ENCODE data around the gene RNF220. TPM values are rescaled to one million over a fixed set of nuclear protein-coding genes. Genes with fewer than 3 reads are reported as not detected.

The RNF220 gene
- total RNA-seq, 1 experiment from 2014 or later, result 128 TPM

GRCh38 chr1:44571712-44572571, 166.9 kb downstream of the RNF220 start:
- Mint-ChIP-seq H3K27me3 (ENCODE audit: low read depth) (peaks cover 3% of the 10 kb centered on the region; the same call in 1 of the 2 replicates), H3K9me3 (no peaks in the 10 kb centered on the region), H3K4me1 (peaks cover 22% of the 10 kb centered on the region), H3K4me3 (no peak overlapping the region), H3K36me3 (no peaks in the 10 kb centered on the region), H3K27ac (no peak overlapping the region)
- TF ChIP-seq MYBL2 (CRISPR knock-in tag; IDR thresholded peaks at IDR 0.05), result no peak
- TF ChIP-seq, protein P1, sequence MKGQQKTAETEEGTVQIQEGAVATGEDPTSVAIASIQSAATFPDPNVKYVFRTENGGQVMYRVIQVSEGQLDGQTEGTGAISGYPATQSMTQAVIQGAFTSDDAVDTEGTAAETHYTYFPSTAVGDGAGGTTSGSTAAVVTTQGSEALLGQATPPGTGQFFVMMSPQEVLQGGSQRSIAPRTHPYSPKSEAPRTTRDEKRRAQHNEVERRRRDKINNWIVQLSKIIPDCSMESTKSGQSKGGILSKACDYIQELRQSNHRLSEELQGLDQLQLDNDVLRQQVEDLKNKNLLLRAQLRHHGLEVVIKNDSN (CRISPR knock-in tag; IDR thresholded peaks at IDR 0.05), result peak; percentile 19; the same call in 1 of the 2 replicates
- TF ChIP-seq, protein P2, sequence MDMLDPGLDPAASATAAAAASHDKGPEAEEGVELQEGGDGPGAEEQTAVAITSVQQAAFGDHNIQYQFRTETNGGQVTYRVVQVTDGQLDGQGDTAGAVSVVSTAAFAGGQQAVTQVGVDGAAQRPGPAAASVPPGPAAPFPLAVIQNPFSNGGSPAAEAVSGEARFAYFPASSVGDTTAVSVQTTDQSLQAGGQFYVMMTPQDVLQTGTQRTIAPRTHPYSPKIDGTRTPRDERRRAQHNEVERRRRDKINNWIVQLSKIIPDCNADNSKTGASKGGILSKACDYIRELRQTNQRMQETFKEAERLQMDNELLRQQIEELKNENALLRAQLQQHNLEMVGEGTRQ (CRISPR knock-in tag; IDR thresholded peaks at IDR 0.05), result peak; percentile 61
- ChIA-PET POLR2A (no interaction called here), CTCF (interaction anchor here (0.6 to 3.8 kb wide), 43 partner anchors 9 to 367 kb away, joined by 3 to 29 read pairs (median 4); no protein-coding TSS in a partner anchor)
- ATAC-seq (peak; percentile 46), DNase-seq (ENCODE audit: low spot score) (no peak)

DNA sequence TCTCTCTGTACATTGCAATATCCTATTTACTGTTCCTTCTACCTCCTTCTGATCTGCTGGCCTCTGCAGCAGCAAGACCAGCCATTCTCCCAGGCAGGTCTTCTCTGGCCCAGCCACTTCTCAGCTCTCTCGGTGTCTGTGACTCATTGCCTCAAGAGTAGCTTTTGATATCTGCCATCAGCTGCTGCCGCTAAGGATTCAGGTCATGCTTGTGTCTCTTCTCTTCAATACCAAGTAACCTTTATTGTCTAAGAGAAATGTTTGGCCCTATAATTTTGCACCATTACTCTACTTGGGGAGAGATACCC, 167.5 kb downstream of the RNF220 start:
- ChIA-PET POLR2A (no interaction called here), CTCF (interaction anchor here (0.6 to 3.8 kb wide), 40 partner anchors 8 to 366 kb away, joined by 3 to 29 read pairs (median 4); no protein-coding TSS in a partner anchor)
- no peaks in the 10 kb centered on the region for H3K36me3 Mint-ChIP-seq
- H3K27ac Mint-ChIP-seq, result no peak overlapping the region
- no peak for ATAC-seq
- H3K4me3 Mint-ChIP-seq, result no peak overlapping the region
- no peak for DNase-seq (ENCODE audit: low spot score)
- TF ChIP-seq, protein P3, sequence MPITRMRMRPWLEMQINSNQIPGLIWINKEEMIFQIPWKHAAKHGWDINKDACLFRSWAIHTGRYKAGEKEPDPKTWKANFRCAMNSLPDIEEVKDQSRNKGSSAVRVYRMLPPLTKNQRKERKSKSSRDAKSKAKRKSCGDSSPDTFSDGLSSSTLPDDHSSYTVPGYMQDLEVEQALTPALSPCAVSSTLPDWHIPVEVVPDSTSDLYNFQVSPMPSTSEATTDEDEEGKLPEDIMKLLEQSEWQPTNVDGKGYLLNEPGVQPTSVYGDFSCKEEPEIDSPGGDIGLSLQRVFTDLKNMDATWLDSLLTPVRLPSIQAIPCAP (CRISPR knock-in tag; IDR thresholded peaks at IDR 0.05), result no peak
- no peak for TF ChIP-seq RELA (CRISPR knock-in tag; IDR thresholded peaks at IDR 0.05; ENCODE audit: borderline replicate concordance)
- TF ChIP-seq ATF1 (CRISPR knock-in tag; IDR thresholded peaks at IDR 0.05), result no peak
- TF ChIP-seq TCF7 (CRISPR knock-in tag; IDR thresholded peaks at IDR 0.05; ENCODE audit: low read depth), result no peak
- TF ChIP-seq MLX (CRISPR knock-in tag; IDR thresholded peaks at IDR 0.05), result no peak
- TF ChIP-seq, protein P4, sequence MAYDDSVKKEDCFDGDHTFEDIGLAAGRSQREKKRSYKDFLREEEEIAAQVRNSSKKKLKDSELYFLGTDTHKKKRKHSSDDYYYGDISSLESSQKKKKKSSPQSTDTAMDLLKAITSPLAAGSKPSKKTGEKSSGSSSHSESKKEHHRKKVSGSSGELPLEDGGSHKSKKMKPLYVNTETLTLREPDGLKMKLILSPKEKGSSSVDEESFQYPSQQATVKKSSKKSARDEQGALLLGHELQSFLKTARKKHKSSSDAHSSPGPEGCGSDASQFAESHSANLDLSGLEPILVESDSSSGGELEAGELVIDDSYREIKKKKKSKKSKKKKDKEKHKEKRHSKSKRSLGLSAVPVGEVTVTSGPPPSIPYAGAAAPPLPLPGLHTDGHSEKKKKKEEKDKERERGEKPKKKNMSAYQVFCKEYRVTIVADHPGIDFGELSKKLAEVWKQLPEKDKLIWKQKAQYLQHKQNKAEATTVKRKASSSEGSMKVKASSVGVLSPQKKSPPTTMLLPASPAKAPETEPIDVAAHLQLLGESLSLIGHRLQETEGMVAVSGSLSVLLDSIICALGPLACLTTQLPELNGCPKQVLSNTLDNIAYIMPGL (CRISPR knock-in tag; IDR thresholded peaks at IDR 0.05), result no peak
- TF ChIP-seq NR1H2 (CRISPR knock-in tag; IDR thresholded peaks at IDR 0.05), result no peak
- no peak for TF ChIP-seq ZNF317 (CRISPR knock-in tag; IDR thresholded peaks at IDR 0.05; ENCODE audit: borderline replicate concordance, low read depth)
- no peak for TF ChIP-seq GTF2I (CRISPR knock-in tag; conservative IDR thresholded peaks at IDR 0.05)
- peaks cover 27% of the 10 kb centered on the region for H3K4me1 Mint-ChIP-seq
- no peaks in the 10 kb centered on the region for H3K27me3 Mint-ChIP-seq (ENCODE audit: low read depth)
- H3K9me3 Mint-ChIP-seq, result no peaks in the 10 kb centered on the region

GRCh38 chr1:44575396-44575795, 170.3 kb downstream of the RNF220 start:
- no peaks in the 10 kb centered on the region for H3K36me3 Mint-ChIP-seq
- DNase-seq (ENCODE audit: low spot score) (no peak), ATAC-seq (no peak)
- no peaks in the 10 kb centered on the region for H3K9me3 Mint-ChIP-seq
- no peak overlapping the region for H3K4me3 Mint-ChIP-seq
- peaks cover 27% of the 10 kb centered on the region for H3K4me1 Mint-ChIP-seq
- H3K27ac Mint-ChIP-seq, result no peak overlapping the region
- H3K27me3 Mint-ChIP-seq (ENCODE audit: low read depth), result no peaks in the 10 kb centered on the region
- CTCF ChIA-PET, result interaction anchor here (2.8 kb wide), 1 partner anchor 17 kb away, joined by 12 read pairs; no protein-coding TSS in a partner anchor
- TF ChIP-seq, protein P5, sequence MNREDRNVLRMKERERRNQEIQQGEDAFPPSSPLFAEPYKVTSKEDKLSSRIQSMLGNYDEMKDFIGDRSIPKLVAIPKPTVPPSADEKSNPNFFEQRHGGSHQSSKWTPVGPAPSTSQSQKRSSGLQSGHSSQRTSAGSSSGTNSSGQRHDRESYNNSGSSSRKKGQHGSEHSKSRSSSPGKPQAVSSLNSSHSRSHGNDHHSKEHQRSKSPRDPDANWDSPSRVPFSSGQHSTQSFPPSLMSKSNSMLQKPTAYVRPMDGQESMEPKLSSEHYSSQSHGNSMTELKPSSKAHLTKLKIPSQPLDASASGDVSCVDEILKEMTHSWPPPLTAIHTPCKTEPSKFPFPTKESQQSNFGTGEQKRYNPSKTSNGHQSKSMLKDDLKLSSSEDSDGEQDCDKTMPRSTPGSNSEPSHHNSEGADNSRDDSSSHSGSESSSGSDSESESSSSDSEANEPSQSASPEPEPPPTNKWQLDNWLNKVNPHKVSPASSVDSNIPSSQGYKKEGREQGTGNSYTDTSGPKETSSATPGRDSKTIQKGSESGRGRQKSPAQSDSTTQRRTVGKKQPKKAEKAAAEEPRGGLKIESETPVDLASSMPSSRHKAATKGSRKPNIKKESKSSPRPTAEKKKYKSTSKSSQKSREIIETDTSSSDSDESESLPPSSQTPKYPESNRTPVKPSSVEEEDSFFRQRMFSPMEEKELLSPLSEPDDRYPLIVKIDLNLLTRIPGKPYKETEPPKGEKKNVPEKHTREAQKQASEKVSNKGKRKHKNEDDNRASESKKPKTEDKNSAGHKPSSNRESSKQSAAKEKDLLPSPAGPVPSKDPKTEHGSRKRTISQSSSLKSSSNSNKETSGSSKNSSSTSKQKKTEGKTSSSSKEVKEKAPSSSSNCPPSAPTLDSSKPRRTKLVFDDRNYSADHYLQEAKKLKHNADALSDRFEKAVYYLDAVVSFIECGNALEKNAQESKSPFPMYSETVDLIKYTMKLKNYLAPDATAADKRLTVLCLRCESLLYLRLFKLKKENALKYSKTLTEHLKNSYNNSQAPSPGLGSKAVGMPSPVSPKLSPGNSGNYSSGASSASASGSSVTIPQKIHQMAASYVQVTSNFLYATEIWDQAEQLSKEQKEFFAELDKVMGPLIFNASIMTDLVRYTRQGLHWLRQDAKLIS (CRISPR knock-in tag; IDR thresholded peaks at IDR 0.05; ENCODE audit: borderline replicate concordance), result no peak
- no peak for TF ChIP-seq SMAD3 (CRISPR knock-in tag; IDR thresholded peaks at IDR 0.05; ENCODE audit: borderline replicate concordance)
- TF ChIP-seq ZNF396 (CRISPR knock-in tag; IDR thresholded peaks at IDR 0.05; ENCODE audit: borderline replicate concordance), result no peak
- TF ChIP-seq NR3C1 (CRISPR knock-in tag; conservative IDR thresholded peaks at IDR 0.05; ENCODE audit: low read depth), result no peak
- POLR2A ChIA-PET, result no interaction called here

Data from WTC11 (cell line).